Stimulated activated CD4-positive, alpha-beta T cell treated with anti-CD3 and anti-CD28 coated beads, Interleukin-12 subunit alpha, Interleukin-12 subunit beta, amount 100 ng/mL, for 4 hours (primary cell): ENCODE measurements around the gene KCNK15.

Experiments used
- DNase-seq: peaks from one replicate; pipeline ENCODE4 v3.0.0-alpha.2; 2020

KCNK15 gene

GRCh38 chr20:44715499-44716308 lies 30.0 kb upstream of the KCNK15 start:
- DNase-seq = no peak

GRCh38 chr20:44716309-44717106 lies 29.2 kb upstream of the KCNK15 start:
- DNase-seq = no peak

GRCh38 chr20:44717986-44718385 lies 27.7 kb upstream of the KCNK15 start:
- no peak for DNase-seq

- DNase-seq = no peak
Measured at GRCh38 chr20:44719841-44720240, 25.8 kb upstream of the KCNK15 start.

- DNase-seq = no peak
Measured at GRCh38 chr20:44720621-44720996, 25.1 kb upstream of the KCNK15 start.

- DNase-seq = no peak
Measured at GRCh38 chr20:44720997-44721784, 24.5 kb upstream of the KCNK15 start.

- no peak for DNase-seq
Measured at GRCh38 chr20:44721785-44722054, 23.9 kb upstream of the KCNK15 start.

GRCh38 chr20:44722990-44723389 lies 22.7 kb upstream of the KCNK15 start:
- no peak for DNase-seq

- DNase-seq = no peak
Measured at GRCh38 chr20:44723391-44723790, 22.3 kb upstream of the KCNK15 start.

GRCh38 chr20:44723798-44724362 lies 21.8 kb upstream of the KCNK15 start:
- no peak for DNase-seq

GRCh38 chr20:44724423-44725091 lies 21.1 kb upstream of the KCNK15 start:
- no peak for DNase-seq

GRCh38 chr20:44725837-44726236 lies 19.8 kb upstream of the KCNK15 start:
- no peak for DNase-seq

GRCh38 chr20:44727039-44727438 lies 18.6 kb upstream of the KCNK15 start:
- DNase-seq = no peak

GRCh38 chr20:44727651-44728050 lies 18.0 kb upstream of the KCNK15 start:
- no peak for DNase-seq

- no peak for DNase-seq
Measured at GRCh38 chr20:44728801-44729443, 16.7 kb upstream of the KCNK15 start.

GRCh38 chr20:44730441-44730840 lies 15.2 kb upstream of the KCNK15 start:
- DNase-seq = no peak

- DNase-seq = no peak
Measured at GRCh38 chr20:44731657-44732056, 14.0 kb upstream of the KCNK15 start.

GRCh38 chr20:44732327-44732726 lies 13.3 kb upstream of the KCNK15 start:
- DNase-seq = no peak

GRCh38 chr20:44733341-44734069 lies 12.2 kb upstream of the KCNK15 start:
- peak; percentile 51 for DNase-seq

GRCh38 chr20:44734938-44735337 lies 10.7 kb upstream of the KCNK15 start:
- no peak for DNase-seq

GRCh38 chr20:44735816-44736169 lies 9.9 kb upstream of the KCNK15 start:
- no peak for DNase-seq
